NCI-H2196 treated with DMSO at 0.1 percent for 48 hours (cell line): ENCODE data around the gene PRKCQ.

Experiments used
- DNase-seq: peaks from one replicate; lab custom pipeline; 2025; ENCODE audit not compliant: unreplicated experiment; lab: John Stamatoyannopoulos, UW

Gene PRKCQ

GRCh38 chr10:6579904-6580278 lies at the start of gene PRKCQ:
Gene PRKCQ (minus strand): TSS chr10:6580276. CDS start chr10:6515135, 65,141 bp downstream.
- DNase-seq, result no peak

- no peak for DNase-seq
Measured at GRCh38 chr10:6625428-6625827, 45.4 kb upstream of the PRKCQ start.

GRCh38 chr10:6624392-6624791 lies 44.3 kb upstream of the PRKCQ start:
- DNase-seq, result no peak

GRCh38 chr10:6622921-6623320 lies 42.8 kb upstream of the PRKCQ start:
- DNase-seq, result no peak

- DNase-seq, result no peak
Measured at GRCh38 chr10:6621536-6621935, 41.5 kb upstream of the PRKCQ start.

- DNase-seq, result no peak
Measured at GRCh38 chr10:6619660-6620059, 39.6 kb upstream of the PRKCQ start.

- DNase-seq, result no peak
Measured at GRCh38 chr10:6618340-6618739, 38.3 kb upstream of the PRKCQ start.

- DNase-seq, result no peak
Measured at GRCh38 chr10:6617309-6618076, 37.4 kb upstream of the PRKCQ start.

- no peak for DNase-seq
Measured at GRCh38 chr10:6615971-6616370, 35.9 kb upstream of the PRKCQ start.

GRCh38 chr10:6612371-6612770 lies 32.3 kb upstream of the PRKCQ start:
- no peak for DNase-seq

- DNase-seq, result no peak
Measured at GRCh38 chr10:6610647-6611046, 30.6 kb upstream of the PRKCQ start.

- no peak for DNase-seq
Measured at GRCh38 chr10:6609625-6610024, 29.5 kb upstream of the PRKCQ start.

- no peak for DNase-seq
Measured at GRCh38 chr10:6607778-6608177, 27.7 kb upstream of the PRKCQ start.

GRCh38 chr10:6607182-6607581 lies 27.1 kb upstream of the PRKCQ start:
- no peak for DNase-seq

GRCh38 chr10:6603142-6604125 lies 23.4 kb upstream of the PRKCQ start:
- DNase-seq, result no peak

- no peak for DNase-seq
Measured at GRCh38 chr10:6602700-6603084, 22.6 kb upstream of the PRKCQ start.

- DNase-seq, result no peak
Measured at GRCh38 chr10:6602026-6602699, 22.1 kb upstream of the PRKCQ start.

- DNase-seq, result no peak
Measured at GRCh38 chr10:6601246-6601805, 21.2 kb upstream of the PRKCQ start.

GRCh38 chr10:6600224-6600987 lies 20.3 kb upstream of the PRKCQ start:
- DNase-seq, result no peak

- DNase-seq, result no peak
Measured at GRCh38 chr10:6598679-6599078, 18.6 kb upstream of the PRKCQ start.
